Stimulated activated naive CD8-positive, alpha-beta T cell treated with anti-CD3 and anti-CD28 coated beads, Interleukin-15, Interleukin-2, amounts not matched to agents 100 U/mL and 50 U/mL, for 24 hours (primary cell): ENCODE data around the gene ADAMTS17.

Experiments
- ATAC-seq: fragments of 150-1000 bp; cut with Tn5 transposase; one replicate; pipeline ENCODE4 v1.10.0; 2021
- DNase-seq: peaks from one replicate; pipeline ENCODE4 v3.0.0; 2021

Gene ADAMTS17

DNA sequence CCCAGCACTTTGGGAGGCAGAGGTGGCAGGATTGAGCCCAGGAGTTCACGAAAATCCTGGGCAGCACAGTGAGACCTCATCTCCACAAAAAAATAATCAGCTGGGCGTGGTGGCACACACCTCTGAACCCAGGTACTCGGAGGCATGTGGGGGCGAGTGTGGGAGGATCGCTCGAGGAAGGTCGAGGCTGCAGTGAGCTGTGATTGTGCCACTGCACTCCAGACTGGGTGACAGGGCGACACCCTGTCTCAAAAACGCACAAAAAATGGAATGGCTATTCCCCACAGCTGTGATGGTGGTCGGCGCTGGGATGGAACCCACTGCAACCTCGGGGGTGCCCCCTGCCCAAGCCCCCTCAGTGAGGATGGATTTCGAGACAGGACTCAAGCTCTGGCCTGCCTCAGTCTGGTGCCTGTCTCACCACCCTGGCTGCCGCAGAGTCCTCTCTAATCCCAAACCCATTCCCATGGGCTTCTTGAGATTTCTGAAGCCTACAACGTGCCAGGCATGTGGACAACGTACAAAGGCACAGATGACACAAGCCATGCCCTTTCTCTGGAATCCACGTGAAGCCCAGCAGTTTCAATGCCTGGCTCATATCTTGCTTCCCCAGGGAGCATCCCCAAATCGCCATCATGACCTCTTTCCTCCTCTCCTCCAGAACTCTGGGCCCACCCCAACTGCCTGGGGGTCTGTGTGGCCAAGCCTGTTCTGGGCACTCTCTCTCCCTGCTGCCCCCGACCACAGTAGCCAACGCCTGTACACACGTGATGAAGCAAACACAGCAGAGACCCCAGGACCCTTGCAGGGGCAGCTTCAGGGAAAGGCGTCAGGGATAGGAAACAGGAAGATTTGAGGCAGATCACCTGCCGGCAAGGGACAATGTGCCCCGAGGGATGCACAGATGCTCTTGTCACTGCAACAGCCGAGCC, 32.4 kb downstream of the ADAMTS17 start:
- DNase-seq (no peak), ATAC-seq (no peak)

GRCh38 chr15:100308608-100309007, 33.2 kb downstream of the ADAMTS17 start:
- DNase-seq (no peak), ATAC-seq (no peak)

DNA sequence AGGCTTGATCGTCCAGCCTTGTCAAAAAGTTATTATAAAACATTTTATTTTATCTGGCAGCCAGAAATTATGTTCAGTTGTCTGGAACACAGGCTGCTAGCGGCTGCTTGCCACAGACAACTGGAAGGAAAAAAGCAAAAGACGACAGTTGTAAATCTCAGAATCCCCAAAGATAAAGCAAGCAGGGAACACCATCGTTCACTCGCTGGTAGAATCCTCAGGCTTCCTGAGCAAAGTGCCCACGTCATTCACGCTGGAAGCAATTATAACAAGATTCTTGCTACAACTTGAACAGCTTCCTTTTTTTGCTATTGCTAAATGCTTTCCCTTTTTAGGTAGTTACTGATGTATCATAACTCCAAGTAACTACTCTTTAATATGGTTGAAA, 33.6 kb downstream of the ADAMTS17 start:
- DNase-seq (no peak), ATAC-seq (no peak)

DNA sequence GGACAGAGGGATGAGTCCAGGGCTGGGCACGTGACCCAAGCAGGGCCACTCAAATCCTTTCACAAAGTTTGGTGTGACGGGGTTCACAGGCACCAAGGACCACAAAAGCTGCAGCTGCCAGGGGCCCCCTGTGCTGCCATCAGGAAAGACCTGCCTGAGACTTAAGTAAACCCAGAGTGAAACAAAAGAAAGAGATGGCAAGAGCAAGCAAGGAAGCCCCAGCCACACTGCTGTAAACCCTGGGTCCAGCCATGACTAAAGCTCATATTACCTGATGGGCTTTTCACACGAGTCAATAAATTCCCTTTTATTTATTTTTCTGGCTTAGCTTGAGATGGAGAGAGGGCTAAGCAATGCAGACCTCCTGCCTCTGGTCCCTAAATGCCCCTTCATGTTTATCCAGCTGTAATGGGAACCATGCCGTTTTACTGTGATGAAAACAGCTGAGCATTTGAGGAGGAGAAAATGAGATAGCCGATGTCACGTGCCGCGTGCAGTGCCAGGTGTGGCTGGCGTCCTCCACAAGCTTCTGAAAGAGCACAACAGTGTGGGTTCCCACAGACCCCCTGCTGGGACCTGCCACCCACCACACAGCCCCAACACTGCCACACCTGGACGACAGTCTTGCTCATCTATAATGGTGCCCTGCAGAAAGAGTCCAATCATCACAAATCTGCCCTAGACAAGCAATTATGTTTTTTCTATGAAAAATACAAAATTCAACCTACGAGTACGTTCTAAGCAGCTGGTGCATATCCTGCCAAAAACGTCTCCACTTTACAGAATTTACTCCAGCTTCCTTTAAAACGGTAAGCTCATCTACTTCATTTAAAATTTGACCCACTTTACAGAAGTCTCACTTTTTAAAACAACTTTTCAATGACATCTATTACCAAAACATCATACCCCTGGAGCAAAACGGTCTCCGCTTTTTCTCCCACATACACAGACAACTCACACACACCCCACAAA, 34.2 kb downstream of the ADAMTS17 start:
- DNase-seq (no peak), ATAC-seq (no peak)

DNA sequence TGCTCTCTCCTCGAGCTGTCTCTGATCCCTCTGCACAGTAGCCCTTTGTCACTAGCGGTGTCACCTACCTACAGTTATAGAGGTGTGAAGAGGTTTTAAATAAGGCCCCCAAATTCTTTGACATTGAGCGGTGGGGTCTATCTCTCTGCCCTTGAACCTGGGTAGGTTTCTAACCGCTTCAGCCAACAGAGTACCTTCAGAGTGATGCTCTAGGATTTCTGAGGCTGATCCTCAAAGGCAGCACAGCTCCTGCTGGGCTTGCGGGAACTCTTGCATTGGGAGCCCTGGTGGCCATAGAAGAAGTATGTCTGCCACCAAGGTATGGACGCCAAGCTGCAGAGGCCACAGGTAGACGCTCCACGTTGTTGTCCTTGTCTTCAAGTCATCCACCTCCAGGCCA, 35.7 kb downstream of the ADAMTS17 start:
- ATAC-seq (no peak), DNase-seq (no peak)

DNA sequence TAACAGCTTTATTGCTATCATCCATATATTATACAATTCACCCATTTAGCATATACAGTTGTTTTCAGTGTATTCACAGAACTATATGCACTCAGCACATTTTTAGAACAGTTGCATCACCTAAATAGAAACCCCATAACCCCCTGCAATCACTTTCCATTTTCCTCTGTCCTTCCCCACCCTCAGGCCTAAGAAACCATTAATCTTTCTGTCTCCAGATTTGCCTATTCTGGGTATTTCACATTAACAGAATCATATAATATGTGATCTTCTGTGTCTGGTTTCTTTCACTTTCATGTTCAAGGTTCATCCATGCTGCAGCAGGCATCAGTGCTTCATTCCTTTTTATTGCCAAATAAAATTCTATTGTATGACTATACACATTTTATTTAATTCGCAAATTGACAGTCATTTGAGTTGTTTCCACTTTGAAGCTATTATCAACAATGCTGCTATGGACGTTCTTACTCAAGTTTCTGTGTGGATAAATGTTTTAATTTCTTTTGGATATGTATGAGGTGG, 39.8 kb downstream of the ADAMTS17 start:
- ATAC-seq (no peak), DNase-seq (no peak)

- ATAC-seq = no peak
- DNase-seq = no peak
Observed at GRCh38 chr15:100298257-100298656, 43.5 kb downstream of the ADAMTS17 start.

- no peak for DNase-seq
- ATAC-seq = no peak
Observed at GRCh38 chr15:100297812-100298211, 44.0 kb downstream of the ADAMTS17 start.

DNA sequence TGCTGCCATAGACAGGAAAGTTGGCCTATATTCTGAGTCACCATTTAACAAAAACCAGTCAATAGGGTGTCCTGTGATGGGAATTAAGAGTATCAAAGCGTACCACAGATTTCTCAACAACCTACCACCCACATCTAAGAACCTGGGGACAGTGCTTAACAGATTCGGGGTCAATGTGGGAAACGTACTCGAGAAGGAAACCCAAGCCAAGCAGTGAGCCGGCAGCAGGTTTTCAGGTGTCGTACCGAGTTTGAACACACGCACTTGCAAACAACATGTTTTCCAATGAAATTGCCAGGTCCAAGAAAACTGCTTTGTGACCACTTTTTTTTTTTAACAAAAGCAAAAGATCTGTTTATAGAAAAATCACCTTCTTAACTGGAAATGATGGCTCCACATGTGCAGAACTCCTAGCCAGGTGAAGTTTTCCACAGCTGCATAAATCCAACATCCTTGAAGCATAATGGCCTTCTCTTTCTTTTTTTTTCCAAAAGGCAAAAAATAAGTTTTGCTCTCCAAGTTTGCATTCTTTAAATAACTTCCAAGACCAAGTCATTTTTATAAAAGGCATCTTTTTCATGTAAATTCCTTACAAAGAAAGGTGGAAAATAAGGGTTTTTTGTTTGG, 45.7 kb downstream of the ADAMTS17 start:
- DNase-seq = no peak

GRCh38 chr15:100292010-100292409, 49.8 kb downstream of the ADAMTS17 start:
- ATAC-seq = no peak
- DNase-seq = no peak

More for the DNA sequence above, 45.7 kb downstream of the ADAMTS17 start:
- ATAC-seq = no peak

GRCh38 chr15:100291106-100291505, 50.7 kb downstream of the ADAMTS17 start:
- DNase-seq = no peak
- no peak for ATAC-seq

GRCh38 chr15:100285641-100286295, 56.0 kb downstream of the ADAMTS17 start:
- ATAC-seq = no peak
- DNase-seq = no peak

DNA sequence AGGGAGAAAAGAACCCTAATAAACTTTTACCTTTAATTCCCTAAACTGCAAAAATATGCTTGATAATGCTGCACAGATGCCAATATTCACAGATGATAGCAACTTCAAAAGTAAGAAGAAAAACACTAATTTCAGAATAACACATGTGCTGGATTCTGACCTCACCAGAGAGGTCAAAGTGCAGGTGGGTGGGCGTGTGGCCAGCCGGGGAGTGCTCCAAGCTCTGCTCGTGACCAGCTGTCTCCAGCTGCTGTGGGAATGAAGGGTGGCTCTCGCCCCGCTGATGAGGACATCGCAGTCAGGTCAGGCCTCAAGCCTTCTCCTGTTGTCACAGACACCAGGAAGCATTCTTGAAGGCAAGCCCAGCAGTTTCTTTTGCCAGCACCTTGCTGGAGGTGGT, 57.1 kb downstream of the ADAMTS17 start:
- ATAC-seq (no peak), DNase-seq (no peak)

GRCh38 chr15:100284191-100284590, 57.6 kb downstream of the ADAMTS17 start:
- ATAC-seq = no peak

GRCh38 chr15:100281096-100281917, 60.5 kb downstream of the ADAMTS17 start:
- ATAC-seq (no peak), DNase-seq (no peak)

More at GRCh38 chr15:100284191-100284590, 57.6 kb downstream of the ADAMTS17 start:
- no peak for DNase-seq

DNA sequence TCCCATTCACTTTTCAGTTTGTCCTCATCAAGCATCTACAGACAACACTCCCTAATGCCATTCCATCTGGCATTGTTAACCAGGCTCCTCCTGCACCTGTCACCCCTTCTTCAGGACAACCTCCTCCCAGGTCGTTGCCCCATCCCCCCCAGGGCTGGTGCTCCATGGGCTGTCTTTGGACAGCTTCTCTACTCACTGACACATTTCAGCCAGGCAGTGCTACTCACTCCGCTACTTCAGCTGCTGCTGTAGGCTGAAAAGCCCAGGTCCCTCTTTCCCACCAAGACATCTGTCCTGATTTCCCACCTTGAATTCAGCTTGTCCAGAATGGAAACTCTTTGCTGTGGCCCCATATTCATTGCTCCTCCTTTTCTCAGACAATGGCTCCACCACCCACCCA, 61.9 kb downstream of the ADAMTS17 start:
- ATAC-seq (no peak), DNase-seq (no peak)

- ATAC-seq (no peak), DNase-seq (no peak)
Observed at GRCh38 chr15:100279446-100279845, 62.3 kb downstream of the ADAMTS17 start.

GRCh38 chr15:100278596-100279380, 63.0 kb downstream of the ADAMTS17 start:
- ATAC-seq = no peak
- DNase-seq = no peak

- ATAC-seq (no peak), DNase-seq (no peak)
Observed at GRCh38 chr15:100277087-100277855, 64.5 kb downstream of the ADAMTS17 start.
